Measurements from ENCODE around the gene ANO7.

ANO7 gene, protein sequence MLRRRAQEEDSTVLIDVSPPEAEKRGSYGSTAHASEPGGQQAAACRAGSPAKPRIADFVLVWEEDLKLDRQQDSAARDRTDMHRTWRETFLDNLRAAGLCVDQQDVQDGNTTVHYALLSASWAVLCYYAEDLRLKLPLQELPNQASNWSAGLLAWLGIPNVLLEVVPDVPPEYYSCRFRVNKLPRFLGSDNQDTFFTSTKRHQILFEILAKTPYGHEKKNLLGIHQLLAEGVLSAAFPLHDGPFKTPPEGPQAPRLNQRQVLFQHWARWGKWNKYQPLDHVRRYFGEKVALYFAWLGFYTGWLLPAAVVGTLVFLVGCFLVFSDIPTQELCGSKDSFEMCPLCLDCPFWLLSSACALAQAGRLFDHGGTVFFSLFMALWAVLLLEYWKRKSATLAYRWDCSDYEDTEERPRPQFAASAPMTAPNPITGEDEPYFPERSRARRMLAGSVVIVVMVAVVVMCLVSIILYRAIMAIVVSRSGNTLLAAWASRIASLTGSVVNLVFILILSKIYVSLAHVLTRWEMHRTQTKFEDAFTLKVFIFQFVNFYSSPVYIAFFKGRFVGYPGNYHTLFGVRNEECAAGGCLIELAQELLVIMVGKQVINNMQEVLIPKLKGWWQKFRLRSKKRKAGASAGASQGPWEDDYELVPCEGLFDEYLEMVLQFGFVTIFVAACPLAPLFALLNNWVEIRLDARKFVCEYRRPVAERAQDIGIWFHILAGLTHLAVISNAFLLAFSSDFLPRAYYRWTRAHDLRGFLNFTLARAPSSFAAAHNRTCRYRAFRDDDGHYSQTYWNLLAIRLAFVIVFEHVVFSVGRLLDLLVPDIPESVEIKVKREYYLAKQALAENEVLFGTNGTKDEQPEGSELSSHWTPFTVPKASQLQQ

DNA sequence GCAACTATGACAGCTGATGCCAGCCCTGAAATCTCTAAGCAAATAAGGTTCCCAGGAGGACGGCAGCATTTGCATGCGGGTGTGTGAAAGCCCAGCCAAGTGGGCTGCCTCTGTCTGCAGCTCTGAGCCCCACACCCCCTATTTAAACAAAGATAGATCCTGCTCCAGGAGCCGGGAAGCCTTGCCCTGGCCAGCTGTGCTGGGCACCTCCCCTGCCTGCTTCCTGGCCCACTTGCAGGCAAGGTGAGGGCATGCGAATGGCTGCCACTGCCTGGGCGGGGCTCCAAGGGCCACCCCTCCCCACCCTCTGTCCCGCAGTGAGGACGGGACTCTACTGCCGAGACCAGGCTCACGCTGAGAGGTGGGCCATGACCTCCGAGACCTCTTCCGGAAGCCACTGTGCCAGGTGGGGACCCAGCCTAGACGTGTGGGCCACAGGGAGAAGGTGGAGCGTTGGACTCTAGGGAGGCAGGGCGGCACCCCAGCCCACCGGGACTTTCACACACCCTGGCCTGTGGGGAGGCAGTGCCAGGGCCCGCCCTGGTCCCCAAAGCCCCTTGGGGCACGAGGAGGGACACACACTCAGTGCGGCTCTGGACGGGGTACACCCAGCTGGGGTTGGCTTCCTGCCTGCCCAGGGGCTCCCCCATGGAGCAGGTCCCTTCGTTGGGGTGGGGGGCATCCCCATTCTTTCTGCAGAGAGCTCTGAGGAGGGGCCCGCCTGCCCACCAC is at the start of gene ANO7:
ANO7 (plus strand) TSS at position 317 of the 732 bp plus-strand sequence. CDS start 1,387 bp downstream, outside the sequence.
- peak within 1 kb of the TSS; percentile 46 for H3K4me3 ChIP-seq (ENCODE audit: low read depth, low read length)
- DNase-seq (ENCODE audit: low read depth): peak; percentile 67
- TF ChIP-seq, protein P1, sequence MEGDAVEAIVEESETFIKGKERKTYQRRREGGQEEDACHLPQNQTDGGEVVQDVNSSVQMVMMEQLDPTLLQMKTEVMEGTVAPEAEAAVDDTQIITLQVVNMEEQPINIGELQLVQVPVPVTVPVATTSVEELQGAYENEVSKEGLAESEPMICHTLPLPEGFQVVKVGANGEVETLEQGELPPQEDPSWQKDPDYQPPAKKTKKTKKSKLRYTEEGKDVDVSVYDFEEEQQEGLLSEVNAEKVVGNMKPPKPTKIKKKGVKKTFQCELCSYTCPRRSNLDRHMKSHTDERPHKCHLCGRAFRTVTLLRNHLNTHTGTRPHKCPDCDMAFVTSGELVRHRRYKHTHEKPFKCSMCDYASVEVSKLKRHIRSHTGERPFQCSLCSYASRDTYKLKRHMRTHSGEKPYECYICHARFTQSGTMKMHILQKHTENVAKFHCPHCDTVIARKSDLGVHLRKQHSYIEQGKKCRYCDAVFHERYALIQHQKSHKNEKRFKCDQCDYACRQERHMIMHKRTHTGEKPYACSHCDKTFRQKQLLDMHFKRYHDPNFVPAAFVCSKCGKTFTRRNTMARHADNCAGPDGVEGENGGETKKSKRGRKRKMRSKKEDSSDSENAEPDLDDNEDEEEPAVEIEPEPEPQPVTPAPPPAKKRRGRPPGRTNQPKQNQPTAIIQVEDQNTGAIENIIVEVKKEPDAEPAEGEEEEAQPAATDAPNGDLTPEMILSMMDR (IDR thresholded peaks at IDR 0.05; ENCODE audit: control insufficient read depth, extremely low read depth, insufficient read depth): no peak

DNA sequence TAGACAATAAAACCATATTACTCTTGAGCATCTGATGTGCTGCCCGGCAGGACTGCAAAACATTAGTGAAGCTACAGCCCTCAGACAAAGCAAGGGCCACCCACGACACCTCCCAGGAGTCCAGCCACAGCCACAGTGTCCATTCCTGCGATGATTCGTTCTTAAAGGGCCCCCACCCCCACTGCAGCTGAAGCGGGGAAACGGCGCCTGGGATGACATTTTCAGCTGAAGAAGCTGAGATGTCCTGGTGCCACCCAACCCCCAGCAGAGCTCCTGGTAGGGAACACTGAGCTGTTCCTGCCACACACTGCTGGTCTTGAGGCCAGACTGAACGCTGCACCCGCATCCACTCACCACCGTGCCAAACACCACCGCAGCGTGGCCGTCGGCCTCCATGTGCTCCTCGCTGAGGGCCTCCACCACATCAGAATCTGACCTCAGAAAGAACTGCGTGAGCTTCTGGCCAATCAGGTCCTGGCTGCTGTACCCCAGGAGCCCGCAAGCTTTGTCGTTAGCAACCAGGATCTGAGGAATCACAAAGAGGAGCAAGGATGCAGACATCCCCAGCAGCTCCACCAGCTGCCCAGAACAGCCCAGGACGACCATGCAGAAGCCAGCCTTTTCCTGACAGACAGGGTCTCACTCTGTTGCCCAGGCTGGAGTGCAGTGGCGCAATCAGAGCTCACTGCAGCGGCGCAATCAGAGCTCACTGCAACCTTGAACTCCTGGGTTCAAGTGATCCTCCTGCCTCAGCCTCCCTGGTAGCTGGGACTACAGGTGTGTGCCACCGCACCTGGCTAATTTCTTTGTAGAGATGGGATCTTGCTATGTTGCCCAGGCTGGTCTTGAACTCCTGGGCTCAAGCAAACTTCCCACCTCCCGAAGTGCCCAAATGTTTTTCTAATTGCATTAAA is 48.7 kb upstream of the ANO7 start:
- H3K4me3 ChIP-seq (ENCODE audit: low read depth, low read length): no peak overlapping the region
- DNase-seq (ENCODE audit: low read depth): no peak
- TF ChIP-seq, protein P1 (IDR thresholded peaks at IDR 0.05; ENCODE audit: control insufficient read depth, extremely low read depth, insufficient read depth): no peak

DNA sequence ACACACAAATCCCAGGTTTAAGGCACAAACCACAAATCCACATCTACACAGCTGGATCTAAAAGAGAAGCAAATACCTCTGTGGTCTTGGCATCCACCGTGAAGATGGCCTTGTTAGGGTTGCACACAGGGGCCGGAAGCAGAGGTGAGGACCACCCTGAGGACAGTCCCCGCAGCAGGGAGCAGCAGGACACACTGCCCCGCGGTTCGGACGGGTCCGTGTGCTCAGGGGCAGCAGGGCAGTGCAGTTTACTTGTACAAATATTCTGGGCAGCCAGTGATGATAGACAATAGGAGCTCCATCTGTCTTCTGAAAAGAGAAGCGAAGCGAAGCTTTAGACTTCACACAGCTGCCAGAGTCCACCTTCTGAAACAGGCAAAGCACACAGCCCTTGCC is 48.0 kb upstream of the ANO7 start:
- TF ChIP-seq, protein P1 (IDR thresholded peaks at IDR 0.05; ENCODE audit: control insufficient read depth, extremely low read depth, insufficient read depth): no peak
- DNase-seq (ENCODE audit: low read depth): no peak
- no peak overlapping the region for H3K4me3 ChIP-seq (ENCODE audit: low read depth, low read length)

DNA sequence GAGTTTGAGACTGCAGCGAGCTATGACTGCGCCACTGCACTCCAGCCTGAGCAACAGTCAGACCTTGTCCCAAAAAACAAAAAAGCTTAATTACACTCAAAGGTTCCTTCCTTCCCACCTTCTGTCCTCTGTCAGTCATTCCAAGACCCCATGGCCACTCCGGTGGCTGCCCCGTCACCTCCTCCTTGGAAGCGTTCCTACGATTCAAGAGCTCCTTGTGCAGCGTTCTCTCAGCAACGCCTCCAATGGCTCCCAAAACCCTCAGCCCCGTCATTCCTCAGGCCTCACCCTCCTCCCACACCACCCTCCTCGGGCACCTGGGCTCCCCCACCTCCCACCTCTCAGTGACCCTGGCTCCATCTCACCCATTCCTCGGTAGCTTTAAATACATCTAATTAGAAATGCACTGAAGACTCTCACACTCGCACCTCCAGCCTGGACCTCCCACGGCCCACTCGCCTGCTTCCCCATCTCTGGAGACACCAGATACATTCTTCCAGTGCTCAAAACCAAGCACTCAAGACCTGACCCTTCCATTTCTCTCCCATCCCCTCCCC is 47.2 kb upstream of the ANO7 start:
- no peak for DNase-seq (ENCODE audit: low read depth)
- TF ChIP-seq, protein P1 (IDR thresholded peaks at IDR 0.05; ENCODE audit: control insufficient read depth, extremely low read depth, insufficient read depth): no peak
- H3K4me3 ChIP-seq (ENCODE audit: low read depth, low read length): no peak overlapping the region

DNA sequence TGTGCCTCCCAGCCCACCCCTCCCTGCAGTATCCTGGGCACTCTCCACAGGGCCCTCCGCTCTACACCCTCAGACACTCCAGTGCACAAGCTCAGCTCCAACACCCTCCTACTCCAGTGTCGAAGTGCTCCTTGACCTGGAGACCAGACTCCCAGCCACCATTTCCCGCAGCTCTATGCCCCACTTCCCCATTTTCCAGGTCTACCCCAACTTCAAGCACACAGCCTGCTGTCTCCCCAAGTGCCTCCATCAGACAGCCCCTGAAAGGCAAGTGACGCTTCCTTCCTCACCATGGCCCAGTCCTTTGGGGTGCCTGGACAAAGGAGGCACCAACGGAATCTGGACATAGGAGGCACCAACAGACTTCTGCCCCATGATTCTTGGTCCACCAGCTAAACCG is 46.4 kb upstream of the ANO7 start:
- H3K4me3 ChIP-seq (ENCODE audit: low read depth, low read length): no peak overlapping the region
- TF ChIP-seq, protein P1 (IDR thresholded peaks at IDR 0.05; ENCODE audit: control insufficient read depth, extremely low read depth, insufficient read depth): no peak
- no peak for DNase-seq (ENCODE audit: low read depth)
